ENCODE measurements around the gene NDFIP2. TPM values are rescaled to one million over a fixed set of nuclear protein-coding genes. Genes with fewer than 3 reads are reported as not detected.

Gene NDFIP2
- total and polyA plus RNA-seq, 2 donors from 2014 or later: 28.7 to 52.2 TPM

DNA sequence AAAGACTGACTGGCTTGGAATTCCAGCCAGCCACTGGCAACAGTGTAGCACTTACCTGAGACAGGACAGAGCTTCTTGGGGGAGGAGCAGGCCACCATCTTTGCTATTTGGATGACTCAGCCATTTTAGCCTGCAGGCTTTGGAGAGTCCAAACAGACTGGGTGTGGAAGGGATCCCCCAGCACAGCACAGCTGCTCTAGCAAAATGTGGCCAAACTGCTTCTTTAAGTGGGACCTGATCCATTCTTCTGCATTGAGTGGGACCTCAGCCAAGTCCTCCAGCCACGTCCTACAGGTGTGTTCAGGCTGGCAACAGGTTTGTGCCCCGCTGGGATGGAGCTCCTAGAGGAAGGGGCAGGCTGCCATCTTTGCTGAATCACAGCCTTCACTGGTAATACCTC, 80.0 kb downstream of the NDFIP2 start:
- H3K4me3 ChIP-seq (ENCODE audit: low read length in 3 of 3): no peak overlapping the region
- TF ChIP-seq, protein P1, sequence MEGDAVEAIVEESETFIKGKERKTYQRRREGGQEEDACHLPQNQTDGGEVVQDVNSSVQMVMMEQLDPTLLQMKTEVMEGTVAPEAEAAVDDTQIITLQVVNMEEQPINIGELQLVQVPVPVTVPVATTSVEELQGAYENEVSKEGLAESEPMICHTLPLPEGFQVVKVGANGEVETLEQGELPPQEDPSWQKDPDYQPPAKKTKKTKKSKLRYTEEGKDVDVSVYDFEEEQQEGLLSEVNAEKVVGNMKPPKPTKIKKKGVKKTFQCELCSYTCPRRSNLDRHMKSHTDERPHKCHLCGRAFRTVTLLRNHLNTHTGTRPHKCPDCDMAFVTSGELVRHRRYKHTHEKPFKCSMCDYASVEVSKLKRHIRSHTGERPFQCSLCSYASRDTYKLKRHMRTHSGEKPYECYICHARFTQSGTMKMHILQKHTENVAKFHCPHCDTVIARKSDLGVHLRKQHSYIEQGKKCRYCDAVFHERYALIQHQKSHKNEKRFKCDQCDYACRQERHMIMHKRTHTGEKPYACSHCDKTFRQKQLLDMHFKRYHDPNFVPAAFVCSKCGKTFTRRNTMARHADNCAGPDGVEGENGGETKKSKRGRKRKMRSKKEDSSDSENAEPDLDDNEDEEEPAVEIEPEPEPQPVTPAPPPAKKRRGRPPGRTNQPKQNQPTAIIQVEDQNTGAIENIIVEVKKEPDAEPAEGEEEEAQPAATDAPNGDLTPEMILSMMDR (IDR thresholded peaks at IDR 0.05; ENCODE audit: borderline replicate concordance, extremely low read depth, insufficient read depth): no peak
- H3K9ac ChIP-seq (ENCODE audit: low read length in 3 of 3): no peak overlapping the region
- DNase-seq: no peak
- H3K27ac ChIP-seq (ENCODE audit: low read depth in 2 of 2, low read length in 2 of 2): no peak overlapping the region
- no peak for FAIRE-seq
- no peaks in the 10 kb centered on the region for H3K27me3 ChIP-seq (ENCODE audit: control insufficient read depth, insufficient read depth, low read length)
- no peaks in the 10 kb centered on the region for H3K4me1 ChIP-seq (ENCODE audit: control insufficient read depth in 2 of 3, insufficient read depth in 2 of 3, low read depth in 1 of 3, low read length in 3 of 3)
- H3K9me3 ChIP-seq (ENCODE audit: control insufficient read depth in 2 of 3, insufficient read depth in 1 of 3, low read length in 3 of 3): peaks cover 0 to 13% (median 0%) of the 10 kb centered on the region in 3 donors
- peaks cover 0 to 3% (median 0%) of the 10 kb centered on the region in 3 donors for H3K36me3 ChIP-seq (ENCODE audit: control insufficient read depth in 2 of 3, insufficient read depth in 3 of 3, low read length in 3 of 3)
- intact Hi-C loops (cut with DNase I): no loop called here

DNA sequence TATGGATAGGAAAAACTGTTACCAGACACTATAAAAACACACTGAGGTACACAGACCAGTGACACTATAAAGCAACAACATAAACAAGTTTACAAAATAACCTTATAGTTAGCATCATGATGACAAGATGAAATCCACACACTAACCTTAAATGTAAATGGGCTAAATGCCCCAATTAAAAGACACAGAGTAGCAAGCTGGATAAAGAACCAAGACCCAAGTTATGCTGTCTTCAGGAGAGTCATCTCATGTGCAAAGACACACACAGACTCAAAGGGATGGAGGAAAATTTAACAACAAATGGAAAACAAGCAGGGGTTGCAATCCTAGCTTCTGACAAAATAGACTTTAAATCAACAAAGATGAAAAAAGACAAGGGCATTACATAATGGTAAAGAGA, 81.6 kb downstream of the NDFIP2 start:
- TF ChIP-seq, protein P1 (IDR thresholded peaks at IDR 0.05; ENCODE audit: borderline replicate concordance, extremely low read depth, insufficient read depth): no peak
- intact Hi-C loops (cut with DNase I): no loop called here
- no peak for FAIRE-seq

DNA sequence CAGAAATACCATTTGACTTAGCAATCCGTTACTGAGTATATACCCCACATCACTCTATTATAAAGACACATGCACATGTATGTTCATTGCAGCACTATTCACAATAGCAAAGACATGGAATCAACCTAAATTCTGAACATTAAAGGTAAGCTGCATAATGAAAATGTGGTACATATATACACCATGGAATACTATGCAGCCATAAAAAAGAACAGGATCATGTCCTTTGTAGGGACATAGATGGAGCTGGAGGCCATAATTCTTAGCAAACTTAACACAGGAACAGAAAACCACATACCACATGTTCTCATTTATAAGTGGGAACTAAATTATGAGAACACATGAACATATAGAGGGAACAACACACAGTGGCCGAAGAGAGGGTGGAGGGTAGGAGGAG, 85.2 kb downstream of the NDFIP2 start:
- DNase-seq (no peak), FAIRE-seq (no peak)
- intact Hi-C loops (cut with DNase I): no loop called here

More for the DNA sequence above, 81.6 kb downstream of the NDFIP2 start:
- no peak overlapping the region for H3K9ac ChIP-seq (ENCODE audit: low read length in 3 of 3)
- DNase-seq: no peak
- no peaks in the 10 kb centered on the region for H3K27me3 ChIP-seq (ENCODE audit: control insufficient read depth, insufficient read depth, low read length)
- H3K9me3 ChIP-seq (ENCODE audit: control insufficient read depth in 2 of 3, insufficient read depth in 1 of 3, low read length in 3 of 3): peaks cover 0 to 18% (median 0%) of the 10 kb centered on the region in 3 donors
- no peaks in the 10 kb centered on the region for H3K4me1 ChIP-seq (ENCODE audit: control insufficient read depth in 2 of 3, insufficient read depth in 2 of 3, low read depth in 1 of 3, low read length in 3 of 3)
- no peak overlapping the region for H3K27ac ChIP-seq (ENCODE audit: low read depth in 2 of 2, low read length in 2 of 2)
- peaks cover 0 to 3% (median 0%) of the 10 kb centered on the region in 3 donors for H3K36me3 ChIP-seq (ENCODE audit: control insufficient read depth in 2 of 3, insufficient read depth in 3 of 3, low read length in 3 of 3)
- H3K4me3 ChIP-seq (ENCODE audit: low read length in 3 of 3): no peak overlapping the region

More for the DNA sequence above, 85.2 kb downstream of the NDFIP2 start:
- Histone ChIP-seq H3K4me1 (ENCODE audit: control insufficient read depth in 2 of 3, insufficient read depth in 2 of 3, low read depth in 1 of 3, low read length in 3 of 3) (no peaks in the 10 kb centered on the region), H3K9me3 (ENCODE audit: control insufficient read depth in 2 of 3, insufficient read depth in 1 of 3, low read length in 3 of 3) (peaks cover 0 to 7% (median 0%) of the 10 kb centered on the region in 3 donors), H3K27ac (ENCODE audit: low read depth in 2 of 2, low read length in 2 of 2) (no peak overlapping the region), H3K27me3 (ENCODE audit: control insufficient read depth, insufficient read depth, low read length) (no peaks in the 10 kb centered on the region), H3K4me3 (ENCODE audit: low read length in 3 of 3) (no peak overlapping the region), H3K36me3 (ENCODE audit: control insufficient read depth in 2 of 3, insufficient read depth in 3 of 3, low read length in 3 of 3) (no peaks in the 10 kb centered on the region), H3K9ac (ENCODE audit: low read length in 3 of 3) (no peak overlapping the region)
- TF ChIP-seq, protein P1 (IDR thresholded peaks at IDR 0.05; ENCODE audit: borderline replicate concordance, extremely low read depth, insufficient read depth): no peak
